Ishikawa (cell line): ENCODE results near the gene BIN2.
A peak's percentile ranks its signal among the peaks of the same experiment; 100 is the strongest.

Source experiments
- CEBPB ChIP-seq: IDR thresholded peaks from 2 replicates; pipeline ENCODE4 v1.6.1; 2012
- CREB1 ChIP-seq: IDR thresholded peaks from 2 replicates; pipeline ENCODE4 v1.6.1; 2012; ENCODE audit warnings: low read depth
- EGR1 ChIP-seq: IDR thresholded peaks from 2 replicates; pipeline ENCODE4 v1.6.1; 2012
- EP300 ChIP-seq: IDR thresholded peaks from 2 replicates; pipeline ENCODE4 v1.6.1; 2012; ENCODE audit warnings: borderline replicate concordance
- FOXM1 ChIP-seq: IDR thresholded peaks from 2 replicates; pipeline ENCODE4 v1.6.1; 2012; ENCODE audit warnings: low read depth, borderline replicate concordance
- NFIC ChIP-seq: IDR thresholded peaks from 2 replicates; pipeline ENCODE4 v1.6.1; 2012
- RAD21 ChIP-seq: IDR thresholded peaks from 2 replicates; pipeline ENCODE4 v1.6.1; 2012; ENCODE audit warnings: low read depth
- TAF1 ChIP-seq: IDR thresholded peaks from 2 replicates; pipeline ENCODE4 v1.6.1; 2012; ENCODE audit warnings: low read depth, mild to moderate bottlenecking
- TCF12 ChIP-seq: IDR thresholded peaks from 2 replicates; pipeline ENCODE4 v1.6.1; 2012; ENCODE audit warnings: low read depth
- TEAD4 ChIP-seq: IDR thresholded peaks from 2 replicates; pipeline ENCODE4 v1.6.1; 2012
- YY1 ChIP-seq: IDR thresholded peaks from 2 replicates; pipeline ENCODE4 v1.6.1; 2012; ENCODE audit warnings: low read depth
- ZBTB7A ChIP-seq: IDR thresholded peaks from 2 replicates; pipeline ENCODE4 v1.6.1; 2012; ENCODE audit warnings: low read depth
- TF ChIP-seq, protein P1 (sequence below): IDR thresholded peaks from 2 replicates; pipeline ENCODE4 v1.6.1; 2012; ENCODE audit warnings: low read depth, mild to moderate bottlenecking
- TF ChIP-seq, protein P2 (sequence below): IDR thresholded peaks from 2 replicates; pipeline ENCODE4 v1.6.1; 2012
- TF ChIP-seq, protein P3 (sequence below): IDR thresholded peaks from 2 replicates; pipeline ENCODE4 v1.6.1; 2012

The BIN2 gene

DNA sequence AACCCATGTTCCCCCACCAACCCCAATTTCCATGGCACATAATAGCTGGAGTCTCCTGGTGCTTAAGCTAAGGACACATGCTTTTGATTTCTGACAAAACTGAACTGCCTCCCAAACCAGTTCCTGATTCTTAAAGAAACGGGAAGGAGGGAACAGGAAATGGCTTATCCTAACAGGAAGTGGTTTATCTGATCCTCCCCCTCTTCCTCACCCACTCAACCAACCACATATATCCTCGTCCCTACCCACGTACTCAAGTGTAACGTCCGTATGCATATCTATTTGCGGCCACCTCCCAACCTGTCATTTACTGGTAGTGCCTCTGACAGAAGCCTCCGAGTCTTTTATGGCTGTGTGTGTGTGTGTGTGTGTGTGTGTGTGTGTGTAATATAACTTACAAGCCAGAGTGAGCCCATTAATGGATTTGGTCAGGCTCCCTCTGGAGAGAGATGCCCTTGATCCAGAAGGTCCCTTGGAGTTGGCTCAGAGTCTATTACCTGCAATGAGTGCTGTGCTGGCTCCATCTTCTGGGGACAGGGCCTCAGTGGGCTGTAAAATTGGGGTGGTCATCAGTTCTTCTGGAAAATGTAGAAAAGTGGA lies 77.6 kb downstream of the BIN2 start:
- TF ChIP-seq EP300 = no peak
- peak; percentile 34 for TF ChIP-seq RAD21

DNA sequence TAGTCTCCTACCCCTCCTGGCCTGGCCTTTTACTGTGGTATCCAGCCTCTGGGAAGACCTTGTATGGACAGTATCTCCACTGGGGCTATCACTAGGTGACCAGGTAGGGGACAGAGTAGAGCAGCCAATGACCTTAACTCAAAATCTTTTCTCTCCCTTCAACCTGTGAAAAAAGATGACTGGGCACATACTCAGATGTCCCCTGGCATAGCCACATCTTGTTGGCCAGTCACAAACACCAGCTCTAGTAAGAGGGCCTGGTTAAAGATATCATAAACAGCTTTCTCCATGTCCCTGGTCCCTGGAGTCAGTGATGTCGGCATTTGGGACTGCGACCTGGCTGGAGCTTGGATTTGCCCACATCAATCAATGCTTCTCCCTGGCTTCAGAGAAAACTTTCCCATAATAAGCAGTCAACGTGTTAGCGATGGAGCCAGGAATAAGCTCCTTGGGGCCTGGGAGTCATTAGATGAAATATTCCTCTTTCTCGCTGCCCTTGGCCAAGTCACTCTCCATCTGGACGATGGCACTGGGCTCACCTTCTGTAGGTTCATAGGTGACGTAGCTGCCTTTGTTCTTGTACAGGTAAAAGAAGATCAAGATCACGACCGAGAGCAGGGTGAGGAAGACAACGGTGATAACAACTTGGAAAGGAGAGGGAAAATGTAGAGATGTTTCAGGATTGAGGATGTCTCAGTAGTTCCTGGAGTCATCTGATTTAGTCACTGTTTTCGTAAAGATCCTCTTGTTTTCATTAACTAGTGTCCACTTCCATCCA lies 78.3 kb downstream of the BIN2 start:
- TF ChIP-seq, protein P1, sequence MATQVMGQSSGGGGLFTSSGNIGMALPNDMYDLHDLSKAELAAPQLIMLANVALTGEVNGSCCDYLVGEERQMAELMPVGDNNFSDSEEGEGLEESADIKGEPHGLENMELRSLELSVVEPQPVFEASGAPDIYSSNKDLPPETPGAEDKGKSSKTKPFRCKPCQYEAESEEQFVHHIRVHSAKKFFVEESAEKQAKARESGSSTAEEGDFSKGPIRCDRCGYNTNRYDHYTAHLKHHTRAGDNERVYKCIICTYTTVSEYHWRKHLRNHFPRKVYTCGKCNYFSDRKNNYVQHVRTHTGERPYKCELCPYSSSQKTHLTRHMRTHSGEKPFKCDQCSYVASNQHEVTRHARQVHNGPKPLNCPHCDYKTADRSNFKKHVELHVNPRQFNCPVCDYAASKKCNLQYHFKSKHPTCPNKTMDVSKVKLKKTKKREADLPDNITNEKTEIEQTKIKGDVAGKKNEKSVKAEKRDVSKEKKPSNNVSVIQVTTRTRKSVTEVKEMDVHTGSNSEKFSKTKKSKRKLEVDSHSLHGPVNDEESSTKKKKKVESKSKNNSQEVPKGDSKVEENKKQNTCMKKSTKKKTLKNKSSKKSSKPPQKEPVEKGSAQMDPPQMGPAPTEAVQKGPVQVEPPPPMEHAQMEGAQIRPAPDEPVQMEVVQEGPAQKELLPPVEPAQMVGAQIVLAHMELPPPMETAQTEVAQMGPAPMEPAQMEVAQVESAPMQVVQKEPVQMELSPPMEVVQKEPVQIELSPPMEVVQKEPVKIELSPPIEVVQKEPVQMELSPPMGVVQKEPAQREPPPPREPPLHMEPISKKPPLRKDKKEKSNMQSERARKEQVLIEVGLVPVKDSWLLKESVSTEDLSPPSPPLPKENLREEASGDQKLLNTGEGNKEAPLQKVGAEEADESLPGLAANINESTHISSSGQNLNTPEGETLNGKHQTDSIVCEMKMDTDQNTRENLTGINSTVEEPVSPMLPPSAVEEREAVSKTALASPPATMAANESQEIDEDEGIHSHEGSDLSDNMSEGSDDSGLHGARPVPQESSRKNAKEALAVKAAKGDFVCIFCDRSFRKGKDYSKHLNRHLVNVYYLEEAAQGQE = no peak
- TF ChIP-seq FOXM1 = no peak
- no peak for TF ChIP-seq TEAD4
- no peak for TF ChIP-seq EGR1

DNA sequence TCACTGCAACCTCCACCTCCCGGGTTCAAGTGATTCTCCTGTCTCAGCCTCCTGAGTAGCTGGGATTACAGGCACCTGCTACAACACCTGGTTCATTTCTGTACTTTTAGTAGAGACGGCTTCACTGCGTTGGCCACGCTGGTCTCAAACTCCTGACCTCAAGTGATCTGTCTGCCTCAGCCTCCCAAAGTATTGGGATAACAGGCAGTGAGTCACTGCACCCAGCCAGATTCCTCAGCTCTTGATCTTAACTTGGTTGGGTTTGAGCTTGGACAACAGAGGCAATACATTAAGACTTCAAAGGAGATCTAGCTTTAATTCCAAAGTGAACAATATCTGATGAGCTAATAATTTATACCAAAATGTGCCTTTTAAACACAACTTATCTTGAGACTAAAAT lies 79.7 kb downstream of the BIN2 start:
- TF ChIP-seq, protein P2, sequence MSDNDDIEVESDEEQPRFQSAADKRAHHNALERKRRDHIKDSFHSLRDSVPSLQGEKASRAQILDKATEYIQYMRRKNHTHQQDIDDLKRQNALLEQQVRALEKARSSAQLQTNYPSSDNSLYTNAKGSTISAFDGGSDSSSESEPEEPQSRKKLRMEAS = no peak
- TF ChIP-seq FOXM1 (no peak), CEBPB (no peak), TCF12 (no peak), NFIC (no peak), YY1 (no peak), ZBTB7A (no peak), TAF1 (no peak)
- TF ChIP-seq, protein P3, sequence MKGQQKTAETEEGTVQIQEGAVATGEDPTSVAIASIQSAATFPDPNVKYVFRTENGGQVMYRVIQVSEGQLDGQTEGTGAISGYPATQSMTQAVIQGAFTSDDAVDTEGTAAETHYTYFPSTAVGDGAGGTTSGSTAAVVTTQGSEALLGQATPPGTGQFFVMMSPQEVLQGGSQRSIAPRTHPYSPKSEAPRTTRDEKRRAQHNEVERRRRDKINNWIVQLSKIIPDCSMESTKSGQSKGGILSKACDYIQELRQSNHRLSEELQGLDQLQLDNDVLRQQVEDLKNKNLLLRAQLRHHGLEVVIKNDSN = no peak

DNA sequence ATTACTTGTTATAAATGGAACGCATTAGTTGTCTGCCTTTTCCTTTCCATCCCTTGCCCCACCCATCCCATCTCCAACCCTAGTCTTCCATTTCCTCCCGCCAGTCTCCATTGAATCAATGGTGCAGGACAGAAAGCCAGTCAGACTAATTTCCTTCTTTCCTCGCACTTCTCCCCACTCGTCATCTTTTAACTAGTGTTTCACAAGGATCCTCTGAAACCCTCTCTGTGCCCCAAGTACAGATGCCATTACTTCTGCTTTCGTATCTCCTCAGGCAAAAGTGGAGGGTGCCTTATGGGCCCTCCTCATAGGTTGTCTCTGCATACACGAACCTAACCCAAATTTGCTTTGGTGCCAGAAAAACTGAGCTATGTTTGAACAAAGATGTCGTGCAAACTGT lies 81.1 kb downstream of the BIN2 start:
- TF ChIP-seq CEBPB = no peak
- no peak for TF ChIP-seq ZBTB7A
- TF ChIP-seq EP300 = no peak
- TF ChIP-seq CREB1 = no peak
- TF ChIP-seq, protein P2 = no peak
- TF ChIP-seq, protein P1 = no peak
- TF ChIP-seq EGR1 = no peak
- no peak for TF ChIP-seq RAD21
- TF ChIP-seq FOXM1 = no peak
- no peak for TF ChIP-seq NFIC
- TF ChIP-seq TEAD4 = no peak
- TF ChIP-seq TCF12 = no peak
- no peak for TF ChIP-seq YY1
- TF ChIP-seq, protein P3 = no peak
- no peak for TF ChIP-seq TAF1

DNA sequence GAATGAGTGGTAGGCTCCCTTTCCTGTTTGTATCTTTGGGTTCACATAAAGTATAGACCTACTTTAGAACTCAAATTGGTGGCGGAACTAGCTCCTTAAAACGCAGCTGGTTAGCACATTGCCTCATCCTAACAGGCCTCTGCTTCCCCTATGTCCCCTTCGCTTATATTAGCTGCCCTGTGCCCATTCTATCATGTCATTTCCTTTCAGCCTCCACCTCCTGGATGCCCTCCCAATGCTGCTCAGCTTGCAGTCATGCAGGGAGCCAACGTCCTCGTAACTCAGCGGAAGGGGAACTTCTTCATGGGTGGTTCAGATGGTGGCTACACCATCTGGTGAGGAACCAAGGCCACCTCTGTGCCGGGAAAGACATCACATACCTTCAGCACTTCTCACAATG lies 81.9 kb downstream of the BIN2 start:
- TF ChIP-seq EGR1 = no peak

DNA sequence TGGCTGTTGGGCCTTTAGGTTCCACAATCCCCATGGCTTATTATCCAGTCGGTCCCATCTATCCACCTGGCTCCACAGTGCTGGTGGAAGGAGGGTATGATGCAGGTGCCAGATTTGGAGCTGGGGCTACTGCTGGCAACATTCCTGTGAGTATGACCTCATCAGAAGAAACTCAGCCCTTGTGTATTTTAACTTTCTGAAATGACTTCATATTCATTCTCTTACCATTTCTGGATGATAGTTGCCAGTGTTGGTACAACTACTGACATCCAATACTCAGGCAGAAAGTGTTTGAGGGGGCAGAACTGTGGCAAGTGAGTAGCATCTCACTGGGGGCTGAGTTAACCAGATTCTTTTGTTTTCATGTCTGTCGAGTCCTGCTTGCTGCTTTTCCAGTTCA lies 83.0 kb downstream of the BIN2 start:
- no peak for TF ChIP-seq YY1

DNA sequence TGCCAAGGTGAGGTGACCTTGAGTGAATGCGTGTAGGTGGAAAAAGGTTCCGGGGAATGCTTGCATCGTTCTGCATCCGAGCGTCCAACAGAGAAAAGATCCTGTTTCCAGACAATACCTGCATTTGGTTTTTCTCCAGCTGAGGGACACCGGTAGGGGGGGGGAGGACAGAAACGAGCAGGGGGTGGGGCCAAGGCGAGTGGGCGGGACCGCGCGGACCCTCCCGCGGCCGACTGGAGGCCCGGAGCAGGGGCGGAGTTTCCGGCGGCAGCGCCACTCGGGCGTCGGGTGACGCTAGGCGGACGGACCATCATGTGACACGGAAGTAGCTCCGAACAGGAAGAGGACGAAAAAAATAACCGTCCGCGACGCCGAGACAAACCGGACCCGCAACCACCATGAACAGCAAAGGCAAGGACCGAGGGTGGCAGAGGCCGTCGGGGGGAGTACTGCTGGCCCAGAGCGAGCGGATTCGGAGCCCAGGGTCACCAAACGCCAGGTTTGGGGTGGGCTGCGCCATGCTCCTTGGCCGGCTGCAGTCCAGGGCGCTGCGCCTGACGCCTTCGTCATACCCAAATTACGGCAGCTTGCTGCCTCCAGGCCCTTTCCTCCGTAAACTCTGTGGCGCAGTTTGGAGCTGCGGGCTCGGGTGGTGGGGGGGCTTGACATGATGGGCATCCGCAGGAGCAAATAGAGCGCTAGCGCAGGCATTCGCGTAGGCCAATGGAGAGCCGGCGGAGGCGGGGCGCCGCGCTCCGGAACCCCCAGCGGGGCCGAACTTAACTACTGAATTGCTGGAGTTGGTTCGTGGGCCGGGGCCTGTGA lies 85.3 kb downstream of the BIN2 start, which contains the start of gene DAZAP2:
DAZAP2 (plus strand) TSS at position 317 of the 825 bp plus-strand sequence; CDS start at position 399, 82 bp downstream.
- TF ChIP-seq TAF1 = peak; percentile 82
- 0 out of 2 replicates have a peak, but pooled peaks have one; percentile 8 for TF ChIP-seq TEAD4
- TF ChIP-seq EGR1 = 0 out of 2 replicates have a peak, but pooled peaks have one; percentile 13
- peak; percentile 83 for TF ChIP-seq CREB1
- peak; percentile 0; the same call in 1 of the 2 replicates for TF ChIP-seq FOXM1
- no peak; the same call in 1 of the 2 replicates for TF ChIP-seq TCF12
- 0 out of 2 replicates have a peak, but pooled peaks have one; percentile 17 for TF ChIP-seq NFIC
- peak; percentile 69 for TF ChIP-seq YY1
- TF ChIP-seq ZBTB7A = peak; percentile 71
- TF ChIP-seq, protein P2 = peak; percentile 45
- TF ChIP-seq, protein P3 = peak; percentile 99
- no peak for TF ChIP-seq CEBPB
- peak; percentile 8; the same call in 1 of the 2 replicates for TF ChIP-seq EP300
- TF ChIP-seq, protein P1 = no peak
- no peak; the same call in 1 of the 2 replicates for TF ChIP-seq RAD21
